Testis (tissue), 2 donors: ENCODE measurements around the gene KIF17.

Source experiments
- CTCF ChIP-seq, 3 experiments: fragments of 450-650 bp in 2 of 3; fragments of 200-600 bp in 1 of 3; sonication (generic) in 1 of 3; IDR thresholded peaks; one replicate each; pipeline ENCODE4 v1.5.1; 2016 to 2019; ENCODE audit warnings: antibody characterized with exemption in 3 of 3, mild to moderate bottlenecking in 2 of 3, moderate library complexity in 1 of 3
- POLR2A ChIP-seq: fragments of 450-650 bp; IDR thresholded peaks from one replicate; pipeline ENCODE4 v1.6.1; 2017; ENCODE audit warnings: antibody characterized with exemption, mild to moderate bottlenecking, moderate library complexity

GRCh38 chr1:20633190-20634064, 84.4 kb downstream of the KIF17 start, which contains the start of gene PINK1:
- TF ChIP-seq CTCF (IDR thresholded peaks at IDR 0.05) (peak; percentile 98 to 99 (median 99)), POLR2A (peak; percentile 53)
